HepG2 (cell line): ENCODE results near the gene C1QL4. TPM values are rescaled to one million over a fixed set of nuclear protein-coding genes. Genes with fewer than 3 reads are reported as not detected.

Source experiments
- CSRNP1 ChIP-seq: sonication (generic); formaldehyde crosslinking; IDR thresholded peaks from 2 replicates; pipeline ENCODE4 v1.8.1; 2023; ENCODE audit warnings: mild to moderate bottlenecking, missing genetic modification reagents
- NFKBIZ ChIP-seq: IDR thresholded peaks from 2 replicates; pipeline ENCODE4 v1.6.1; 2018; ENCODE audit warnings: missing genetic modification reagents, missing compliant biosample characterization
- SMC3 ChIP-seq: IDR thresholded peaks from 2 replicates; pipeline ENCODE4 v1.6.1; 2011; ENCODE audit warnings: low read length, improper control_type of control experiment
- SMYD3 ChIP-seq: sonication (generic); formaldehyde crosslinking; IDR thresholded peaks from 2 replicates; pipeline ENCODE4 v1.8.1; 2023; ENCODE audit warnings: mild to moderate bottlenecking, missing genetic modification reagents
- TGIF2 ChIP-seq: IDR thresholded peaks from 2 replicates; pipeline ENCODE4 v1.6.1; 2016; ENCODE audit warnings: control low read depth, missing compliant biosample characterization
- ZBTB34 ChIP-seq: sonication (generic); formaldehyde crosslinking; IDR thresholded peaks from 2 replicates; pipeline ENCODE4 v1.8.0; 2022; ENCODE audit warnings: mild to moderate bottlenecking, missing genetic modification reagents
- ZBTB46 ChIP-seq: sonication (generic); formaldehyde crosslinking; IDR thresholded peaks from 2 replicates; pipeline ENCODE4 v1.4.0; 2020; ENCODE audit warnings: mild to moderate bottlenecking, missing genetic modification reagents, borderline replicate concordance
- ZGPAT ChIP-seq: IDR thresholded peaks from 2 replicates; pipeline ENCODE4 v1.6.1; 2016; ENCODE audit warnings: mild to moderate bottlenecking
- ZNF234 ChIP-seq: sonication (generic); formaldehyde crosslinking; conservative IDR thresholded peaks from 2 replicates; pipeline ENCODE4 v1.5.1; 2020; ENCODE audit warnings: mild to moderate bottlenecking, missing genetic modification reagents
- ZNF407 ChIP-seq: sonication (generic); formaldehyde crosslinking; IDR thresholded peaks from one replicate; pipeline ENCODE4 v1.5.1; 2020; ENCODE audit warnings: mild to moderate bottlenecking, missing genetic modification reagents; ENCODE audit errors: not compliant biosample characterization
- ZNF577 ChIP-seq: sonication (generic); formaldehyde crosslinking; IDR thresholded peaks from 2 replicates; pipeline ENCODE4 v1.4.0; 2020; ENCODE audit warnings: mild to moderate bottlenecking, low read depth, missing genetic modification reagents, borderline replicate concordance
- ZNF790 ChIP-seq: sonication (generic); formaldehyde crosslinking; IDR thresholded peaks from 2 replicates; pipeline ENCODE4 v1.8.0; 2022; ENCODE audit warnings: missing genetic modification reagents, mild to moderate bottlenecking, borderline replicate concordance
- ZZZ3 ChIP-seq: sonication (generic); formaldehyde crosslinking; IDR thresholded peaks from 2 replicates; pipeline ENCODE4 v1.4.0; 2020; ENCODE audit warnings: missing genetic modification reagents, mild to moderate bottlenecking, borderline replicate concordance
- polyA plus RNA-seq, 8 experiments: library from polyadenylated mRNA; depleted of rRNA in 3 of 8; stranded (reverse) in 7 of 8; unstranded in 1 of 8; fragments of >200 nt; fragmentation: Illumina TruSeq in 4 of 8; extraction: Trizol in 4 of 8; gene quantifications; 2 replicates each; pipeline versions ENCODE4 v1.2.1 to v1.2.3, GENCODE V29; 2011 to 2016; ENCODE audit warnings: low read depth in 4 of 8, missing spikeins in 1 of 8, mixed read lengths in 1 of 8; ENCODE audit not compliant: insufficient read depth in 1 of 8
- total RNA-seq, 5 experiments: library from RNA; depleted of rRNA; stranded (reverse); fragments of >200 nt; fragmentation: Illumina TruSeq; extraction: Trizol; gene quantifications; 2 replicates each; pipeline ENCODE4 v1.2.3, GENCODE V29; 2016; ENCODE audit warnings: low read depth in 1 of 5

Gene C1QL4
- total and polyA plus RNA-seq, 2 of the 13 experiments (the other 11 are each of a cell fraction or from before 2014, with no cell fraction given), result 0.03 TPM; not detected in 1

- TF ChIP-seq SMC3 (no peak), ZZZ3 (CRISPR knock-in tag) (no peak), ZNF577 (CRISPR knock-in tag) (no peak), ZNF407 (peak; percentile 40), ZNF234 (no peak), NFKBIZ (CRISPR knock-in tag) (no peak), TGIF2 (CRISPR knock-in tag) (no peak), SMYD3 (CRISPR knock-in tag) (no peak), ZGPAT (CRISPR knock-in tag) (peak; percentile 26; the same call in 1 of the 2 replicates), CSRNP1 (CRISPR knock-in tag) (no peak), ZNF790 (no peak), ZBTB34 (CRISPR knock-in tag) (no peak), ZBTB46 (CRISPR knock-in tag) (no peak)
Measured at GRCh38 chr12:49336645-49337584, at the start of gene C1QL4 (continued).
